Left ventricle myocardium superior (tissue), 1 donor: Measurements from ENCODE around the gene ASPA. TPM values are rescaled to one million over a fixed set of nuclear protein-coding genes. Genes with fewer than 3 reads are reported as not detected.
"Not testable (repeated sequence)": the region's sequence is repeated elsewhere in the genome, so short reads cannot be mapped to it uniquely, and the experiment has no call there.

Experiments
- ATAC-seq: fragments of 200-7000 bp; cut with Tn5 transposase; one replicate; pipeline ENCODE4 v1.9.1; 2020; ENCODE audit warnings: mild to moderate bottlenecking, moderate library complexity
- DNase-seq: peaks from one replicate; pipeline ENCODE4 v3.0.0-alpha.2; 2020
- intact Hi-C: fragments of 100-400 bp; cut with micrococcal nuclease; formaldehyde crosslinking; loops from one replicate; pipeline ENCODE4 v1.11.0; 2022
- total RNA-seq: library from RNA; stranded (reverse); fragmentation: NEBNext Ultra II Directional; extraction: Animal tissue kit (Norgen Biotek cat#: 25700); gene quantifications from one replicate; pipeline ENCODE4 v1.2.1, GENCODE V29; 2021
- donor health status: DM: no; HTN: yes; CAD: no; lungs with severe emphysema.

ASPA gene
- total RNA-seq, 1 donor from 2014 or later, result 3.7 TPM

GRCh38 chr17:3505008-3505407 lies 29.2 kb downstream of the ASPA start:
- DNase-seq (no peak), ATAC-seq (no peak)
- intact Hi-C loops, result no loop called here

GRCh38 chr17:3506054-3506453 lies 30.3 kb downstream of the ASPA start:
- no peak for ATAC-seq

GRCh38 chr17:3507071-3507470 lies 31.3 kb downstream of the ASPA start:
- no peak for DNase-seq
- intact Hi-C loops, result no loop called here
- no peak for ATAC-seq

More at GRCh38 chr17:3506054-3506453, 30.3 kb downstream of the ASPA start:
- intact Hi-C loops, result no loop called here
- DNase-seq, result no peak

GRCh38 chr17:3507869-3508268 lies 32.1 kb downstream of the ASPA start:
- intact Hi-C loops, result no loop called here
- no peak for DNase-seq
- ATAC-seq, result no peak

GRCh38 chr17:3510090-3510489 lies 34.3 kb downstream of the ASPA start:
- intact Hi-C loops, result no loop called here
- no peak for DNase-seq
- no peak for ATAC-seq

- ATAC-seq (peak; percentile 50), DNase-seq (peak; percentile 41)
- intact Hi-C loops, result no loop called here
Measured at GRCh38 chr17:3511852-3512504, 36.2 kb downstream of the ASPA start.

GRCh38 chr17:3512505-3513171 lies 36.8 kb downstream of the ASPA start:
- ATAC-seq, result peak; percentile 97
- DNase-seq, result peak; percentile 90
- intact Hi-C loops, result no loop called here

GRCh38 chr17:3513305-3514035 lies 37.7 kb downstream of the ASPA start:
- ATAC-seq (peak; percentile 18), DNase-seq (no peak)
- intact Hi-C loops, result no loop called here

- ATAC-seq, intact Hi-C loops, DNase-seq: not testable (repeated sequence)
Measured at GRCh38 chr17:3514167-3514566, 38.4 kb downstream of the ASPA start.

GRCh38 chr17:3514873-3515272 lies 39.1 kb downstream of the ASPA start:
- intact Hi-C loops, result no loop called here
- ATAC-seq, result no peak
- no peak for DNase-seq

GRCh38 chr17:3519472-3519871 lies 43.7 kb downstream of the ASPA start:
- intact Hi-C loops, ATAC-seq, DNase-seq: not testable (repeated sequence)

GRCh38 chr17:3524024-3524423 lies 48.2 kb downstream of the ASPA start:
- intact Hi-C loops, result no loop called here
- DNase-seq, result no peak
- ATAC-seq, result no peak

GRCh38 chr17:3526491-3526890 lies 50.7 kb downstream of the ASPA start:
- ATAC-seq (no peak), DNase-seq (no peak)
- intact Hi-C loops, result no loop called here

- intact Hi-C loops, result no loop called here
- ATAC-seq, result no peak
- DNase-seq, result no peak
Measured at GRCh38 chr17:3526971-3527370, 51.2 kb downstream of the ASPA start.

- ATAC-seq (no peak), DNase-seq (no peak)
- intact Hi-C loops, result no loop called here
Measured at GRCh38 chr17:3527468-3527867, 51.7 kb downstream of the ASPA start.

- DNase-seq, result no peak
- no peak for ATAC-seq
- intact Hi-C loops, result no loop called here
Measured at GRCh38 chr17:3527896-3528295, 52.1 kb downstream of the ASPA start.

- DNase-seq (no peak), ATAC-seq (no peak)
- intact Hi-C loops, result no loop called here
Measured at GRCh38 chr17:3528403-3528851, 52.6 kb downstream of the ASPA start.

- intact Hi-C loops, result no loop called here
- no peak for ATAC-seq
- DNase-seq, result no peak
Measured at GRCh38 chr17:3528880-3529511, 53.2 kb downstream of the ASPA start.

- ATAC-seq (peak; percentile 92), DNase-seq (peak; percentile 91)
- intact Hi-C loops, result no loop called here
Measured at GRCh38 chr17:3529817-3530741, 54.3 kb downstream of the ASPA start.
